ENCODE measurements around the gene CRTAC1.

GRCh38 chr10:97825020-97825760 lies 205.2 kb downstream of the CRTAC1 start:
- TF ChIP-seq POLR2AphosphoS5 (IDR thresholded peaks at IDR 0.05; ENCODE audit: borderline replicate concordance, low read depth, low read length) (no peak), EZH2 (IDR thresholded peaks at IDR 0.05) (no peak), FOXP2 (optimal IDR thresholded peaks at IDR 0.05; ENCODE audit: control extremely low read depth, extremely low read length, insufficient read depth) (no peak)

All from SK-N-MC (cell line).